ENCODE data around the gene LSM10. TPM values are rescaled to one million over a fixed set of nuclear protein-coding genes. Genes with fewer than 3 reads are reported as not detected.

The LSM10 gene
- total and polyA plus RNA-seq, 2 experiments from 2014 or later = 27.5 to 98.9 TPM

DNA sequence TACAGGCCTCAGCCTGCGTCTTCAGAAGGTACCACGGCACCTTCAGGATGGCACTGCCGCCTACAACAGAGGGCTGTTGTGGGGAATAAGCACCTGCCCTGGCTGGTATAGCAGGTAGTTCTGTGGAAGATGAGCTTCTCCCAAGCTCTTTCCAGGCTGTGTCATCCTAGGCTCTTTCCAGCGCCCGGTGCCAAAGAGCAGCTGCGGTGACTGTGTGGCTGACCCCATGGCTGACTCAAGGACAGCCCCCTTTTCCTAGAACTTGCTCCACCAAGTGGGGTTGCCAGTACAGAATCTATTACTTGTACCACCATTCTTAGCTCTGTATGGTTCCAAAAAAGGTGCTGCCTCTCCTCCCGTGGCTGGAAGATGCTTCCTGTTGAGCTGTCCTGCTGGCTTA, 52.4 kb downstream of the LSM10 start:
- Mint-ChIP-seq H3K4me3 (no peak overlapping the region), H3K4me1 (no peaks in the 10 kb centered on the region), H3K9me3 (no peaks in the 10 kb centered on the region), H3K36me3 (ENCODE audit: low read depth) (peaks cover 41% of the 10 kb centered on the region), H3K27me3 (ENCODE audit: insufficient read depth, low read depth, poor library complexity) (peaks cover 7% of the 10 kb centered on the region), H3K27ac (no peak overlapping the region)
- H2AFZ ChIP-seq = no peak overlapping the region
- no peaks in the 10 kb centered on the region for H3F3A ChIP-seq (replicated peaks; ENCODE audit: low read depth)
- H3K27ac ChIP-seq (ENCODE audit: low read depth) = no peak overlapping the region
- H3K4me1 ChIP-seq (ENCODE audit: insufficient read depth) = no peaks in the 10 kb centered on the region
- no peaks in the 10 kb centered on the region for H4K20me1 ChIP-seq (replicated peaks; ENCODE audit: insufficient read depth)
- no peak for TF ChIP-seq NANOG (IDR thresholded peaks at IDR 0.05; ENCODE audit: borderline replicate concordance)
- no peak for TF ChIP-seq ZNF462 (CRISPR knock-in tag; IDR thresholded peaks at IDR 0.05)
- no peak for TF ChIP-seq CREB1 (CRISPR knock-in tag; IDR thresholded peaks at IDR 0.05; ENCODE audit: low read depth)
- no peak for TF ChIP-seq EZH2 (IDR thresholded peaks at IDR 0.05; ENCODE audit: low read depth, unreplicated experiment)
- TF ChIP-seq JUNB (IDR thresholded peaks at IDR 0.05; ENCODE audit: unreplicated experiment) = no peak
- ATAC-seq = no peak
- DNase-seq (ENCODE audit: low spot score) = no peak
- H3K27me3 ChIP-seq (ENCODE audit: insufficient read depth) = no peaks in the 10 kb centered on the region
- 0 out of 2 replicates have a peak, but pooled peaks cover 6% of the 10 kb centered on the region for H3K36me3 ChIP-seq (ENCODE audit: insufficient read depth)
- H3K4me2 ChIP-seq = no peak overlapping the region
- no peaks in the 10 kb centered on the region for H3K79me2 ChIP-seq (replicated peaks; ENCODE audit: insufficient read depth)
- no peak overlapping the region for H3K4me3 ChIP-seq
- no peaks in the 10 kb centered on the region for H3K9me2 ChIP-seq (ENCODE audit: insufficient read depth)

DNA sequence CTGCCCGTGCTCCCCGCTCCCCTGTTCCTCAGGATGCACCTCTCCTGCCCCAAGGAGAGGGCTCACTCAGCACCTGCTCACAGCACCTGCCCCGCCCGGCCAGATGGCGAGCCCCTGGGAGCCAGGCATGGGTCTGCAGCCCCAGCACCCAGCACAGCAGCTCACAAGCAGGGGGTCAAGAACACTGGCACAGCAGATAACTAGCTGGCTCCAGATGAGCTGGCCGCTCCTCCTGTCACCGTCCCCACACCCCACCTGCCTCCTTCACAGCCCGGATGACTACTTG, 53.4 kb downstream of the LSM10 start:
- no peak for ATAC-seq
- H3K4me3 Mint-ChIP-seq = no peak overlapping the region
- H3K9me3 Mint-ChIP-seq = no peaks in the 10 kb centered on the region
- no peak overlapping the region for H3K27ac Mint-ChIP-seq
- DNase-seq (ENCODE audit: low spot score) = no peak
- Histone ChIP-seq H3K4me1 (ENCODE audit: insufficient read depth) (no peaks in the 10 kb centered on the region), H4K20me1 (replicated peaks; ENCODE audit: insufficient read depth) (no peaks in the 10 kb centered on the region), H3K79me2 (replicated peaks; ENCODE audit: insufficient read depth) (no peaks in the 10 kb centered on the region), H3K36me3 (ENCODE audit: insufficient read depth) (0 out of 2 replicates have a peak, but pooled peaks cover 6% of the 10 kb centered on the region), H3F3A (replicated peaks; ENCODE audit: low read depth) (0 out of 2 replicates have a peak, but pooled peaks cover 4% of the 10 kb centered on the region), H3K27ac (ENCODE audit: low read depth) (no peak overlapping the region), H3K27me3 (ENCODE audit: insufficient read depth) (no peaks in the 10 kb centered on the region), H2AFZ (no peak overlapping the region), H3K4me3 (no peak overlapping the region), H3K4me2 (no peak overlapping the region), H3K9me2 (ENCODE audit: insufficient read depth) (no peaks in the 10 kb centered on the region)
- peaks cover 7% of the 10 kb centered on the region for H3K27me3 Mint-ChIP-seq (ENCODE audit: insufficient read depth, low read depth, poor library complexity)
- H3K4me1 Mint-ChIP-seq = no peaks in the 10 kb centered on the region
- H3K36me3 Mint-ChIP-seq (ENCODE audit: low read depth) = peaks cover 39% of the 10 kb centered on the region
- TF ChIP-seq STAT1 (IDR thresholded peaks at IDR 0.05; ENCODE audit: unreplicated experiment) (no peak), CREB1 (CRISPR knock-in tag; IDR thresholded peaks at IDR 0.05; ENCODE audit: low read depth) (no peak), NANOG (IDR thresholded peaks at IDR 0.05; ENCODE audit: borderline replicate concordance) (no peak), CTCF (conservative IDR thresholded peaks at IDR 0.05; ENCODE audit: low read depth in 2 of 2) (no peak)
- TF ChIP-seq, protein P1, sequence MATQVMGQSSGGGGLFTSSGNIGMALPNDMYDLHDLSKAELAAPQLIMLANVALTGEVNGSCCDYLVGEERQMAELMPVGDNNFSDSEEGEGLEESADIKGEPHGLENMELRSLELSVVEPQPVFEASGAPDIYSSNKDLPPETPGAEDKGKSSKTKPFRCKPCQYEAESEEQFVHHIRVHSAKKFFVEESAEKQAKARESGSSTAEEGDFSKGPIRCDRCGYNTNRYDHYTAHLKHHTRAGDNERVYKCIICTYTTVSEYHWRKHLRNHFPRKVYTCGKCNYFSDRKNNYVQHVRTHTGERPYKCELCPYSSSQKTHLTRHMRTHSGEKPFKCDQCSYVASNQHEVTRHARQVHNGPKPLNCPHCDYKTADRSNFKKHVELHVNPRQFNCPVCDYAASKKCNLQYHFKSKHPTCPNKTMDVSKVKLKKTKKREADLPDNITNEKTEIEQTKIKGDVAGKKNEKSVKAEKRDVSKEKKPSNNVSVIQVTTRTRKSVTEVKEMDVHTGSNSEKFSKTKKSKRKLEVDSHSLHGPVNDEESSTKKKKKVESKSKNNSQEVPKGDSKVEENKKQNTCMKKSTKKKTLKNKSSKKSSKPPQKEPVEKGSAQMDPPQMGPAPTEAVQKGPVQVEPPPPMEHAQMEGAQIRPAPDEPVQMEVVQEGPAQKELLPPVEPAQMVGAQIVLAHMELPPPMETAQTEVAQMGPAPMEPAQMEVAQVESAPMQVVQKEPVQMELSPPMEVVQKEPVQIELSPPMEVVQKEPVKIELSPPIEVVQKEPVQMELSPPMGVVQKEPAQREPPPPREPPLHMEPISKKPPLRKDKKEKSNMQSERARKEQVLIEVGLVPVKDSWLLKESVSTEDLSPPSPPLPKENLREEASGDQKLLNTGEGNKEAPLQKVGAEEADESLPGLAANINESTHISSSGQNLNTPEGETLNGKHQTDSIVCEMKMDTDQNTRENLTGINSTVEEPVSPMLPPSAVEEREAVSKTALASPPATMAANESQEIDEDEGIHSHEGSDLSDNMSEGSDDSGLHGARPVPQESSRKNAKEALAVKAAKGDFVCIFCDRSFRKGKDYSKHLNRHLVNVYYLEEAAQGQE (IDR thresholded peaks at IDR 0.05; ENCODE audit: unreplicated experiment) = no peak

Measured in GM23338 (cell line).